SJCRH30 (cell line): Measurements from ENCODE around the gene ANHX. TPM values are rescaled to one million over a fixed set of nuclear protein-coding genes. Genes with fewer than 3 reads are reported as not detected.
"Not testable (repeated sequence)": the region's sequence is repeated elsewhere in the genome, so short reads cannot be mapped to it uniquely, and the experiment has no call there.

Experiments used
- DNase-seq, 2 experiments: peaks; one replicate each; pipeline ENCODE4 v3.0.0-alpha.2; 2015 to 2020
- H3K27ac ChIP-seq: fragments of 250-450 bp; sonication (Bioruptor Pico); 2 replicates; pipeline ENCODE4 v1.5.1; 2020; ENCODE audit warnings: mild to moderate bottlenecking, moderate library complexity
- H3K27me3 ChIP-seq: fragments of 250-450 bp; sonication (Bioruptor Pico); 2 replicates; pipeline ENCODE4 v1.5.1; 2020; ENCODE audit warnings: mild to moderate bottlenecking, moderate library complexity
- H3K36me3 ChIP-seq: fragments of 250-450 bp; sonication (Bioruptor Pico); 2 replicates; pipeline ENCODE4 v1.5.1; 2020; ENCODE audit warnings: mild to moderate bottlenecking, moderate library complexity
- H3K4me1 ChIP-seq: fragments of 250-450 bp; sonication (Bioruptor Pico); 2 replicates; pipeline ENCODE4 v1.5.1; 2020; ENCODE audit warnings: mild to moderate bottlenecking, moderate library complexity
- H3K4me3 ChIP-seq: fragments of 250-450 bp; sonication (Bioruptor Pico); 2 replicates; pipeline ENCODE4 v1.5.1; 2020; ENCODE audit warnings: mild to moderate bottlenecking, moderate library complexity
- H3K9me3 ChIP-seq: fragments of 250-450 bp; sonication (Bioruptor Pico); replicated peaks from 2 replicates; pipeline ENCODE4 v1.5.1; 2020; ENCODE audit warnings: mild to moderate bottlenecking, moderate library complexity
- total RNA-seq: library from RNA; depleted of rRNA; stranded (reverse); fragments of >200 nt; shearing (Covaris generic); gene quantifications from 2 replicates; pipeline ENCODE4 v1.2.3, GENCODE V29; 2014; rRNA removed

Gene ANHX
- total RNA-seq: not detected in 2 replicates

DNA sequence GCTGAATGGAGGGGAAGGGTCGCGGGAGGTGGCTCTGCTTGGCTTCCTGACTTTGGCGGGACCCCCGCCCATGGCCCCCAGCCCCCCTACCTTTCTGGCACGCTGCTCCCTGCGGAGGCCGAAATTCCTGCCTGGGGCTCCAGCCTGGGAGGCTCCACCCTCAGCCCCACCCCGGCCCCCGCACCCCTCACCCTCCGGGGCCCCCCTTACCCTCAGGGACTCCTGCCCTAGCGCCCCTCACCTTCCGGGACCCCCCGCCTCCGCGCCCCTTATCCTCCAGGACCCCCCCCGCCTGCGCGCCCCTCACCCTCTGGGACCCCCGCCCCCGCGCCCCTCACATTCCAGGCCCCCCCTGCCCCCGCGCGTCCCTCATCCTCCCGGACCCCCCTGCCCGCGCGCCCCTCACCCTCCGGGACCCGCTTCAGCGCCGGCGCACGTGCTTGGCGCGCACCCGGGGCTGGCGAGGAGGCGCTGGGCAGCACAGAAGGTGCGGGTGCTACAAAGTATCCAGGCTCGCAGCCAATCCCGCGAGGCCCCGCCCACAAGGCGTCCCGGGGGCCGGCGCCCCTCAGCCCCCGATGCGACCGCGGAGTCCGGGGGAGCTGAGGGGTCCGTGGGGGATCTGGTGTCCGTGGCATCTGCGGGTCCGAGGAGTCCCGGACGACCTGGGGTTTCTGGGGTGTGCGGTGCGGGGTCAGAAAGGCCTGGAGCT lies at the start of gene ANHX:
TSS of gene ANHX (minus strand) at position 477 of the 712 bp plus-strand sequence. CDS start 1,521 bp downstream, outside the sequence.
- Histone ChIP-seq H3K4me3 (no peak within 1 kb of the TSS), H3K27me3 (no peaks in the 10 kb centered on the region), H3K36me3 (no peaks in the 10 kb centered on the region), H3K4me1 (no peaks in the 10 kb centered on the region), H3K27ac (no peak within 1 kb of the TSS), H3K9me3 (no peaks in the 10 kb centered on the region)
- no peak for DNase-seq

DNA sequence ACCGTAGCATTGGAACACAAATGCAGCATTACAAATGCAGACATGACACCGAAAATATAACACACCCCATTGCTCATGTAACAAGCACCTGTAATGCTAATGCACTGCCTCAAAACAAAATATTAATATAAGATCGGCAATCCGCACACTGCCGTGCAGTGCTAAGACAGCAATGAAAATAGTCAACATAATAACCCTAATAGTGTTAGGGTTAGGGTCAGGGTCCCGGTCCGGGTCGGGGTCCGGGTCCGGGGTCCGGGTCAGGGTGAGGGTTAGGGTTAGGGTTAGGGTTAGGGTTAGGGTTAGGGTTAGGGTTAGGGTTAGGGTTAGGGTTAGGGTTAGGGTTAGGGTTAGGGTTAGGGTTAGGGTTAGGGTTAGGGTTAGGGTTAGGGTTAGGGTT lies 29.0 kb upstream of the ANHX start:
- H3K27me3 ChIP-seq, H3K36me3 ChIP-seq, DNase-seq, H3K4me1 ChIP-seq, H3K27ac ChIP-seq, H3K9me3 ChIP-seq, H3K4me3 ChIP-seq: not testable (repeated sequence)

DNA sequence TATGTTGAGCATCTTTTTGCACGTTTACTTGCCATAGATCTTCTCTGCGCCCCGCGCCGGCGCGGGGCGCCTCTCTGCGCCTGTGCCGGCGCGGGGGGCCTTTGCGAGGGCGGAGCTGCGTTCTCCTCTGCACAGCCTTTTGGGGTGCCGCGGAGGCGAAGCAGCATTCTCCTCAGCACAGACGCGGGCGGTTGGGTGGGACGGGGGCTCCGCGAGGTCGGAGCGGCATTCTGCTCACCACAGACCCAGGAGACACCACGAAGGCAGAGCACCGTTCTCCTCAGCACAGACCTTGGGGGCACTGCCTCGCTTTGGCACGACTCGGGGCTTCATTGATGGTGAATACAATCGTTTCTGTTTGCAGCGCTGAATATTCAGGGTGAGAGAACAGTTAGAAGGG lies 28.5 kb upstream of the ANHX start:
- Histone ChIP-seq H3K36me3 (no peaks in the 10 kb centered on the region), H3K4me3 (no peak overlapping the region), H3K27ac (no peak overlapping the region), H3K9me3 (no peaks in the 10 kb centered on the region), H3K4me1 (no peaks in the 10 kb centered on the region), H3K27me3 (no peaks in the 10 kb centered on the region)
- DNase-seq: no peak

DNA sequence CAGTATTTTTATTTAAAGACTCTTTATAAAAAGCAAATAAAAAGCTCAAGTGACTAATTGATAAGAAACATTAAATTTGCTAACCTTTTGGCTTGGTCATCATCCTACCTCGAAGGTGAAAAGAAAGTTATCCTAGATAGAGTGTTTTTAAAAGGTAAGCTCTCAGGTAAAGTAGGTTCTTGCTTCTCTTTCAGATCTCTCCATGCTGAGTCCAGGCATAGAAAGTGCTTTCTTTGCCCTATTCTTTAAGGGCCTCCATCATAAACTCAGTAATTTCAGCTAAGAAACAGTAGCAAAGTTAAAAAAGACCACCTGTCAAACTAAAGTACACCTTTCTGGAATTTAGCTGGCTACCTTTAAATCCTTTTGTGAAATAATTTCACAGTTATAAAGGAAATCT lies 20.6 kb upstream of the ANHX start:
- no peak for DNase-seq
- Histone ChIP-seq H3K27ac (no peak overlapping the region), H3K9me3 (no peaks in the 10 kb centered on the region), H3K27me3 (no peaks in the 10 kb centered on the region), H3K4me3 (no peak overlapping the region), H3K4me1 (no peaks in the 10 kb centered on the region), H3K36me3 (no peaks in the 10 kb centered on the region)

DNA sequence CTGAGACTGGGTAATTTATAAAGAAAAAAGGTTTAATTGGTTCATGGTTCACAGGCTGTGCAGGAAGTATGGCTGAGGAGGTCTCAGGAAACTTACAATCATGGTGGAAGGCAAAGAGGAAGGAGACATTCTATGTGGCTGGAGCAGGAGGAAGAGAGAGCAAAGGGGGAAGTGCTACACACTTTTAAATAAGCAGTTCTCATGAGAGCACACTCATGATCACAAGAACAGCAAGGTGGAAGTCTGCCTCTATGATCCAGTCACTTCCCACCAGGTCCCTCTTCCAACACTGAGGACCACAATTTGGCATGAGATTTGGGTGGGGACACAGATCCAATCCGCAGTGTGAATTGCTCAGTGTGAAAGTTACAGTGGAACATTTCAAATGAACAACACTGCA lies 20.2 kb upstream of the ANHX start:
- H3K4me1 ChIP-seq, H3K27me3 ChIP-seq, DNase-seq, H3K9me3 ChIP-seq, H3K36me3 ChIP-seq, H3K4me3 ChIP-seq, H3K27ac ChIP-seq: not testable (repeated sequence)

DNA sequence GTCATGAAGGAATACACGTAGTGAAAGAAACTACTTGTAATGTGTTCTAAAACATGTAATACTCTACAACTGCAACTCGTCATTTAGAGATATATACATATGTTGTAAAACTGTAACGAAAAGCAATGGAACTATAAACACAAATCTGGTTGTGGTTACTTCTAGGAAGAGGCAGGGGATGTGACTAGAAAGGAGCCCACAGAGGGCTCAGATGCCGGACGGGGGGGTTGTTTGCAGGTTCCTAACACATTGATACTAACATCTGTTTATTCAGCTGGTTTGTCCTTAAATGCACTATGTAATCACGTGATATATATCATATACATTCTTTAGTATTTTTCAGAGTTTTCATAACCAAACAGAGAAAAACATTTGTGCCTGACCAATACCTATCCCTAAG lies 16.1 kb upstream of the ANHX start:
- no peak overlapping the region for H3K27ac ChIP-seq
- no peaks in the 10 kb centered on the region for H3K9me3 ChIP-seq
- H3K4me3 ChIP-seq: no peak overlapping the region
- H3K4me1 ChIP-seq: no peaks in the 10 kb centered on the region
- H3K27me3 ChIP-seq: no peaks in the 10 kb centered on the region
- no peak for DNase-seq
- no peaks in the 10 kb centered on the region for H3K36me3 ChIP-seq

DNA sequence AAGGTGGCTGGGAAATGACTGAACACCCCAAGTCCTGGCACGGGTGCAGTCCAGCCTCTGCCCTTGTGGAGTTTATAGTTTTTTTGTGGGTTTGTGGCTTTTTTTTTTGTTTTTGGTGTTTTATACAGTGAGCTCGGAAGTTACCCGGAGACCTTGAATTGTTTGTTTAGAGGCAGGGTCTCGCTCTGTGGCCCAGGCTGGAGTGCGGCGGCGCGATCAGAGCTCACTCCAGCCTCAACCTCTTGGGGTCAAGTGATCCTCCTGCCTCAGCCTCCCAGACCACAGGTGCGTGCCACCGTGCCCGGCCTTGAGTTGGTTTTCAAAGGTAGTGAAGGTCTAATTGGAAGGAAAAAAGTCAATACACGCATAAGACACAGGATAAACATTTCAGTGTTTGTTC lies 879 bp upstream of the ANHX start:
- Histone ChIP-seq H3K4me3 (no peak overlapping the region), H3K27ac (no peak overlapping the region), H3K36me3 (no peaks in the 10 kb centered on the region), H3K4me1 (no peaks in the 10 kb centered on the region), H3K9me3 (no peaks in the 10 kb centered on the region), H3K27me3 (no peaks in the 10 kb centered on the region)
- no peak for DNase-seq

DNA sequence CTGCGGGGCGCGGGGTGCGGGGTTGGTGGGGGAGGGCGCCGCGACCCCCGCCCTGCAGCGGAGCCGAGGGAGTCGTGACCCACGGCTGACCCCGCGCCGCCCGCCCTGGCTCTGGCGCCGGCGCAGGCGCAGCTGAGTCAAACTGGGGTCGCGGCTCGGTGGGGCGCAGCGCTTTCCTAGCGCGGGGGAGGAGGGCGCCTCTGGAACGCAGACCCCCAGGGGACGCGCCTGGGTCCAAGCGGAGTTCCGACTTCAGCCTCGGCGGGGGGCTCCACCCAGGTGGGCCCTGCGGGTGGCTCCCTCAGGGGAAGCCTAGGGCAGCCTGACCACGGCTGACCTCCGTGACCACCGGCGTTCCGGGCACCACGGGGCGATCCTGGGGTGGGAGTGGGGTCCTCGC lies 467 bp upstream of the ANHX start:
- Histone ChIP-seq H3K36me3 (no peaks in the 10 kb centered on the region), H3K27me3 (no peaks in the 10 kb centered on the region), H3K4me1 (no peaks in the 10 kb centered on the region), H3K27ac (no peak overlapping the region), H3K9me3 (no peaks in the 10 kb centered on the region), H3K4me3 (no peak overlapping the region)
- no peak for DNase-seq

DNA sequence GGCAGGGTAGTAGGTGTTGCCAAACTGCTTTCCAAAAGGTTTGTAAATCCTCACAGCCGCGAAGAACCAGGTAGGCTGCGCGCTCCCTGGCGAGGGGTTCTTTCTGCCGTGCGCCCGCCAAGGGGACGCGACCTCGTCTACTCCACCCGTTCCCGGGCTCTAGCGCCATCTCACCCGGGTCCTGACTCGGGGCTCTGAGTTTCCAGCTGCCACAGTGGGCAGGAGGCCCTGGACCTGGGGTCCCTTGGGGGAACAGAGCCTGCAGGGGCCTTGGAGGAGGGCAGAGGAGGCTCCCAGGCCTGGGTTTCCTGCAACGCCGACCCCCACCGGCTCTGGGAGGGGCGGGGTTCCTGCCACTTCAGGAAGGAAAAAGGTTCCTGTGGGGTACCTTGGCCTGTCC lies 706 bp downstream of the ANHX start:
- H3K4me3 ChIP-seq: no peak overlapping the region
- H3K9me3 ChIP-seq: no peaks in the 10 kb centered on the region
- DNase-seq: no peak
- no peaks in the 10 kb centered on the region for H3K36me3 ChIP-seq
- H3K4me1 ChIP-seq: no peaks in the 10 kb centered on the region
- H3K27ac ChIP-seq: no peak overlapping the region
- H3K27me3 ChIP-seq: no peaks in the 10 kb centered on the region

DNA sequence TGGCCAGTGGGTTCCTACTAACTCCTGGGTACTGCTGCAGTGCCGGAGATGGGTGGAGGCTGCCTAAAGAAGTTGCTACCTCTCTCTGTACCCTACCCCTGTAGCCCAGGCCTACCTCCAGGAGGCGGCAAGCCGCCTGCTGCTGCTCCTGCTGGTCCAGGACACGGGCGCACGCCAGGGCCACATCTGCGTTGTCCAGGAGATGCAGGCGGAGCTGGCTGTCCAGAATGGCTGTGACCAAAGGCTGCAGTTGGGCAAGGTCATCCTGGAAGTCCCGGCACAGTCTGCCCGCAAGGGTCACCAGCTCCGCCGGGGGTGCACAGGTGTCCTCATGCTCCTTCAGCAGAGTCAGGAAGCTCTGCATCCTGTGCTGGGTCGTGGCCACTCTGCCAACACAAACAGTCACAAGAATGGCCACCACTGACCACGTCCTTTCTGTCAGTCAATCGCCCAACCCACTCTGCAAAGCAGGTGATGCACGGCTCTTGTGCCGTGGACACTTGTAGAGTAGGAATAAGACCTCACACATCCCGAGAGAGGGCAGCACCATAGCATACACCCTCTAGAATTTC lies 1.6 kb downstream of the ANHX start:
- Histone ChIP-seq H3K36me3 (no peaks in the 10 kb centered on the region), H3K9me3 (no peaks in the 10 kb centered on the region)
- no peak for DNase-seq

DNA sequence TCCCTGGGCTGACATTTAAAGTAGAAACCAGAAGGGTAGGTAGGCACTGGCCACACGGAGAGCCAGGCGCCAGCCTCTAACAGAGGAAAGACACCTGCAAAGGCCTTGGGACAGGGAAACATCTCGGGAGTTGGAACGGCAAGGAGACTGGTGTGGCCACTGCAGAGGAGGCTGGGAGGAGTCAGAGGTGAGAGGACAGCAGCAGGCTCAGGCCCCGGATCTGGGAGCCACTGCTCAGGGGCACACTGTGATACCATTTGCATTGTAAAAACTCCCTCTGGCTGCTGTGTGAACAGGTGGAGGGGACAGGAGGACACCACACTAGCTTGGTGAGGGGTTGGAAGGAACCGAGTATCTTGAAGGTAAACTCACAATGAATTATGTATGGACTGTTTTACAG lies 2.7 kb downstream of the ANHX start:
- Histone ChIP-seq H3K27ac (no peak overlapping the region), H3K9me3 (no peaks in the 10 kb centered on the region), H3K4me1 (no peaks in the 10 kb centered on the region), H3K27me3 (no peaks in the 10 kb centered on the region), H3K36me3 (no peaks in the 10 kb centered on the region), H3K4me3 (no peak overlapping the region)
- DNase-seq: no peak

More for the DNA sequence above, 1.6 kb downstream of the ANHX start:
- no peak overlapping the region for H3K27ac ChIP-seq
- no peaks in the 10 kb centered on the region for H3K4me1 ChIP-seq
- H3K27me3 ChIP-seq: no peaks in the 10 kb centered on the region
- H3K4me3 ChIP-seq: no peak overlapping the region

DNA sequence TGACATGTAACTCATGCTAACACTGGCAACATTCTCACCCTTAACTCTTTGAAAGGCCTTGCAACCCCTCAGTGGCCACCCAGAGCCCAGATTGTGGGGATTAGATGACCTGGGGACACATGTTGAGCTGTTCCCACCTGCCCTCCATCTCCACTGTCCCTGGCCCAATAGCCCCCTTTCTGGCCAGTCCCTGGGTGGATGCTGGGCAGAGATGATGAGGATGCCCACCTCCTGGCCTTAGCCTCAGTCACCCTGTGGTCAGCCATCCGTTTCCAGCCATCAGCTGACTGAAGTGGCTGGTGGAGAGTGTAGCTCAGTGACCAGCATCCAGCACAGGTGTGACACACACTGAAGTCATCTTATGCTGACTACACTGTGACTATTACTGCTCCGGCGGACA lies 4.7 kb downstream of the ANHX start:
- no peak for DNase-seq
- H3K9me3 ChIP-seq: no peaks in the 10 kb centered on the region
- H3K36me3 ChIP-seq: no peaks in the 10 kb centered on the region
- H3K27me3 ChIP-seq: no peaks in the 10 kb centered on the region
- no peak overlapping the region for H3K4me3 ChIP-seq
- no peak overlapping the region for H3K27ac ChIP-seq
- no peaks in the 10 kb centered on the region for H3K4me1 ChIP-seq

DNA sequence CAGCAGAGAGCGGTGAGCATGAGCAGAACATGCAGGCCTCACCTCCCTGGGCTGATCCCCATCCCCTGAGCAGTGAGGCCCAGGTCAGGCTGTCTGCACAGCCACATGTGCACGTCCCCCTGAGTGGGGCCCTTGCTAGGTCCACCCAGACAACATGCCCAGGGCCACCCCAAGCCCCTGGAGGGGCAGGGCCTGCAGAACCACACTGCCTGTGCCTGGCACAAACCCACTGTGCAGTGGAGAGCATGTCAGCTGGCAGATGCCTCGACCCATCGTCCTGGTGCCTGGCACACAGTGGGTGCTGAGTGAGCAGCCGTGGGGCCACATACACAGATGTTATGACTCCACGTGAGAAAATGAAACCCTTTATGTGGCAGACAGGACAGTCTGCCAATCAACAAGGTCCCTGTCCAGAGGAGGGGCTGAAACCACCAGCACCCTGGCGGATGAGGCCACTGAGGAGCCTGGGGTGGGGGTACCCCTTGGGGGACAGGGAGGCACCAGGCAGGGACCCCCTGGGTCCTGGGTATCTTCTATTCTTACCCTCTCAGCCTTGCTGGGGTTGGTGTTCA lies 8.3 kb downstream of the ANHX start:
- DNase-seq: no peak
- Histone ChIP-seq H3K4me3 (no peak overlapping the region), H3K9me3 (no peaks in the 10 kb centered on the region), H3K27me3 (no peaks in the 10 kb centered on the region), H3K36me3 (no peaks in the 10 kb centered on the region), H3K27ac (no peak overlapping the region), H3K4me1 (no peaks in the 10 kb centered on the region)

DNA sequence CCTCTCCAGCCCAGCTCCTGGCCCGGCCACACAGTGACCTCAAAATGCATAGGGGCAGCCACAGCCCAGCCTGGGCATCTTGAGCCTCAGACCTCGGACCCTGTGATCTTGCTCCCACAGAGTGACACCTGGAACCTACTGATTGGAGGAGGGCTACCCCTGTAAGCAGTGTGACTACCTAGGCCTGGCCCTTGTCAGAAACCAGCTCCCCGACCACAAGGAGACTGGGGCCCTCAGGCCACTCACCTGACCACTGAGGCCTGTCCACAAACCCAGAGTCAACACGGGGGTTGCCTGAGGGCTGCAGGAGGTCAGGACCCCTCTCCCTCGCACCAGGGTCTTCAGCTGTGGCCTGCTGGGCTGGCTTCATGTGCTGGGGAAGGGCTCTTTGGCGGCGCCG lies 9.0 kb downstream of the ANHX start:
- H3K4me1 ChIP-seq: no peaks in the 10 kb centered on the region
- no peak overlapping the region for H3K4me3 ChIP-seq
- H3K9me3 ChIP-seq: no peaks in the 10 kb centered on the region
- no peak for DNase-seq
- H3K27ac ChIP-seq: no peak overlapping the region
- no peaks in the 10 kb centered on the region for H3K36me3 ChIP-seq
- no peaks in the 10 kb centered on the region for H3K27me3 ChIP-seq

DNA sequence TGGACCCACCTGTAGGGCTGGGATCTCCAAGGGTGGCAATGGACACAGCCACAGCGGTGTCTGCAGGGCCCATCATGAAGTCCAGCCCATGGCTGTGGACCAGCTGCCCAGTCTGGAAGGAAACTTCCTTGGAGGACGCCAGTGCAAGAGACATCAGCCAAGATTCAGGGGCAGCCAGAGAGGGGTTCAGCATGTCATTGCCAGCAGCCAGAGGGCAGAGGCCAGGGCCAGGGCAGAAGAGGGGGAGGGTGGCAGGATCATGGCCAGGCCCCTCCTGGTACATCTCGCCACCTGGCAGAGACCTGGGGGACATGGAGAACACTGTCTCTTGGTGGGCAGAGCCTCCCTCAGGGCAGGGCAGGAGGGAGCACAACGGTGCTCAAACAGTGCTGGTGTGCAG lies 10.2 kb downstream of the ANHX start:
- Histone ChIP-seq H3K4me3 (no peak overlapping the region), H3K4me1 (no peaks in the 10 kb centered on the region), H3K36me3 (no peaks in the 10 kb centered on the region), H3K27ac (no peak overlapping the region), H3K27me3 (no peaks in the 10 kb centered on the region), H3K9me3 (no peaks in the 10 kb centered on the region)
- DNase-seq: no peak

DNA sequence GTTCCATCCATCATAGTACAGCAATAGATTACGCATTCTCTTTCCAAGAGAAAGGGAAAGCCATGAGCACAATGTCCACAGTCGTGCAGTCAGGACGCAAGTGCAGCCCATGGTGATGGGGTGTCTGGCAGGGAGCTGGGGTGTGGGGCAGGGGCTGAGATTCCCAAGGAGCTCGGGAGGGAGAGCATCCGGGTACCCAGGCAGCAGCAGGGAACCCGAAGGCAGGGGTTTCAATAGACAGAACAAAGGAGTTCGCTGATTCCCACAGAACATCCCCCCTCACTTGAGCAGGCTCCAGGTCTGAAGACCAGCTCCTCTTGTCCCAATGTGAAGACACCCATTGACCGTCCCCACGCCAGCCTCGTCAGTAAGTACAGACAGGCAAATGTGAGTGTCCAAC lies 13.5 kb downstream of the ANHX start:
- Histone ChIP-seq H3K4me3 (no peak overlapping the region), H3K4me1 (no peaks in the 10 kb centered on the region), H3K36me3 (no peaks in the 10 kb centered on the region), H3K27me3 (no peaks in the 10 kb centered on the region), H3K9me3 (no peaks in the 10 kb centered on the region), H3K27ac (no peak overlapping the region)
- DNase-seq: no peak
